Measurements from ENCODE around the gene ATP6V0D1.
A peak's percentile ranks its signal among the peaks of the same experiment; 100 is the strongest.

The ATP6V0D1 gene

GRCh38 chr16:67394155-67395104 lies 86.5 kb downstream of the ATP6V0D1 start:
- Histone ChIP-seq H3K27me3 (peaks cover 73% of the 10 kb centered on the region), H3K36me3 (no peaks in the 10 kb centered on the region), H3K9me3 (no peaks in the 10 kb centered on the region), H3K27ac (no peak overlapping the region), H3K4me1 (ENCODE audit: control insufficient read depth in 1 of 2, insufficient read depth in 1 of 2, low read depth in 1 of 2, low read length in 1 of 2) (peaks cover 43 to 53% of the 10 kb centered on the region in 2 experiments), H3K4me3 (ENCODE audit: low read depth in 1 of 2, low read length in 1 of 2) (peak overlapping the region; percentile 31 to 49)
- TF ChIP-seq CTCF (IDR thresholded peaks at IDR 0.05) = no peak

GRCh38 chr16:67393788-67394154 lies 87.2 kb downstream of the ATP6V0D1 start:
- Histone ChIP-seq H3K36me3 (no peaks in the 10 kb centered on the region), H3K9me3 (no peaks in the 10 kb centered on the region), H3K27me3 (peaks cover 67% of the 10 kb centered on the region), H3K4me1 (ENCODE audit: control insufficient read depth in 1 of 2, insufficient read depth in 1 of 2, low read depth in 1 of 2, low read length in 1 of 2) (peaks cover 43 to 49% of the 10 kb centered on the region in 2 experiments), H3K4me3 (ENCODE audit: low read depth in 1 of 2, low read length in 1 of 2) (peak overlapping the region; percentile 26 to 49), H3K27ac (no peak overlapping the region)
- no peak for TF ChIP-seq CTCF (IDR thresholded peaks at IDR 0.05)

- H3K27me3 ChIP-seq = peaks cover 65% of the 10 kb centered on the region
- H3K36me3 ChIP-seq = no peaks in the 10 kb centered on the region
- H3K27ac ChIP-seq = no peak within 1 kb of the TSS
- no peaks in the 10 kb centered on the region for H3K9me3 ChIP-seq
- H3K4me1 ChIP-seq (ENCODE audit: control insufficient read depth in 1 of 2, insufficient read depth in 1 of 2, low read depth in 1 of 2, low read length in 1 of 2) = peaks cover 43 to 49% of the 10 kb centered on the region in 2 experiments
- H3K4me3 ChIP-seq (ENCODE audit: low read depth in 1 of 2, low read length in 1 of 2) = peak within 1 kb of the TSS; percentile 31 to 49
- TF ChIP-seq CTCF (IDR thresholded peaks at IDR 0.05) = peak; percentile 21
These were observed 87.7 kb downstream of the ATP6V0D1 start, which contains the start of gene TPPP3 for GRCh38 chr16:67393111-67393787. TSS of gene TPPP3 (minus strand) at chr16:67393498. CDS start at chr16:67391111, 2,387 bp downstream.

- no peaks in the 10 kb centered on the region for H3K9me3 ChIP-seq
- TF ChIP-seq CTCF (IDR thresholded peaks at IDR 0.05) = no peak
- H3K27ac ChIP-seq = no peak overlapping the region
- peaks cover 43 to 49% of the 10 kb centered on the region in 2 experiments for H3K4me1 ChIP-seq (ENCODE audit: control insufficient read depth in 1 of 2, insufficient read depth in 1 of 2, low read depth in 1 of 2, low read length in 1 of 2)
- no peak overlapping the region for H3K4me3 ChIP-seq (ENCODE audit: low read depth in 1 of 2, low read length in 1 of 2)
- peaks cover 61% of the 10 kb centered on the region for H3K27me3 ChIP-seq
- H3K36me3 ChIP-seq = no peaks in the 10 kb centered on the region
These were observed 88.5 kb downstream of the ATP6V0D1 start for GRCh38 chr16:67392301-67393059.
